ENCODE results near the gene FGD6. TPM values are rescaled to one million over a fixed set of nuclear protein-coding genes. Genes with fewer than 3 reads are reported as not detected.

FGD6 gene
- total RNA-seq, 2 donors from 2014 or later, result 15.8 to 19.1 TPM

- DNase-seq, result no peak
- Histone ChIP-seq H3K27ac (no peak overlapping the region), H3K36me3 (replicated peaks in 1 of 2; ENCODE audit: insufficient read depth in 1 of 2, low read depth in 2 of 2) (no peaks in the 10 kb centered on the region), H3K4me1 (peaks cover 8% of the 10 kb centered on the region), H3K4me3 (no peak overlapping the region), H3K9me3 (no peaks in the 10 kb centered on the region), H3K27me3 (no peaks in the 10 kb centered on the region)
- no peak for ATAC-seq
- TF ChIP-seq POLR2A (IDR thresholded peaks at IDR 0.05), result no peak
- TF ChIP-seq, protein P1, sequence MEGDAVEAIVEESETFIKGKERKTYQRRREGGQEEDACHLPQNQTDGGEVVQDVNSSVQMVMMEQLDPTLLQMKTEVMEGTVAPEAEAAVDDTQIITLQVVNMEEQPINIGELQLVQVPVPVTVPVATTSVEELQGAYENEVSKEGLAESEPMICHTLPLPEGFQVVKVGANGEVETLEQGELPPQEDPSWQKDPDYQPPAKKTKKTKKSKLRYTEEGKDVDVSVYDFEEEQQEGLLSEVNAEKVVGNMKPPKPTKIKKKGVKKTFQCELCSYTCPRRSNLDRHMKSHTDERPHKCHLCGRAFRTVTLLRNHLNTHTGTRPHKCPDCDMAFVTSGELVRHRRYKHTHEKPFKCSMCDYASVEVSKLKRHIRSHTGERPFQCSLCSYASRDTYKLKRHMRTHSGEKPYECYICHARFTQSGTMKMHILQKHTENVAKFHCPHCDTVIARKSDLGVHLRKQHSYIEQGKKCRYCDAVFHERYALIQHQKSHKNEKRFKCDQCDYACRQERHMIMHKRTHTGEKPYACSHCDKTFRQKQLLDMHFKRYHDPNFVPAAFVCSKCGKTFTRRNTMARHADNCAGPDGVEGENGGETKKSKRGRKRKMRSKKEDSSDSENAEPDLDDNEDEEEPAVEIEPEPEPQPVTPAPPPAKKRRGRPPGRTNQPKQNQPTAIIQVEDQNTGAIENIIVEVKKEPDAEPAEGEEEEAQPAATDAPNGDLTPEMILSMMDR (IDR thresholded peaks at IDR 0.05), result no peak
- intact Hi-C loops (cut with DNase I), result no loop called here
- WGBS, 2 donors, result 67 to 69% methylated on average over 3 of the region's 3 CpGs
These were observed 22.1 kb downstream of the FGD6 start for GRCh38 chr12:95195122-95195521.

DNA sequence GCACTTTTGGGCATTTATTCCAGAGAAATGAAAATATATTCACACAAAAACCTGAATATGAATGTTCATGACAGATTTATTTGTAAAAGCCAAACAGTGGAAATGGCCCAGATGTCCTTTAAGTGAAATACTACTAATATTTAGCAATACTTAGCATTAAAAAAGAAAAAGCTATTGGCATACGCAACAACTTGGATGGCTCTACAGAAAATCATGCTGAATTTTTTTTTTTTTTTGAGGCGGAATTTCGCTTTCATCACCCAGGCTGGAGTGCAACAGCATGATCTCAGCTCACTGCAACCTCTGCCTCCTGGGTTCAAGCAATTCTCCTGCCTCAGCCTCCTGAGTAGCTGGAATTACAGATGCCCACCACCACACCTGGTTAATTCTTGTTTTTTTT lies 24.1 kb downstream of the FGD6 start:
- DNase-seq (no peak), ATAC-seq (no peak)
- intact Hi-C loops (cut with DNase I), result no loop called here
- Histone ChIP-seq H3K9me3 (no peaks in the 10 kb centered on the region), H3K36me3 (replicated peaks in 1 of 2; ENCODE audit: insufficient read depth in 1 of 2, low read depth in 2 of 2) (no peaks in the 10 kb centered on the region), H3K4me1 (no peaks in the 10 kb centered on the region), H3K4me3 (no peak overlapping the region), H3K27ac (no peak overlapping the region), H3K27me3 (no peaks in the 10 kb centered on the region)
- 94% methylated on average over 3 of the region's 3 CpGs for WGBS, 2 donors
- TF ChIP-seq, protein P1 (IDR thresholded peaks at IDR 0.05), result no peak
- TF ChIP-seq POLR2A (IDR thresholded peaks at IDR 0.05), result no peak

DNA sequence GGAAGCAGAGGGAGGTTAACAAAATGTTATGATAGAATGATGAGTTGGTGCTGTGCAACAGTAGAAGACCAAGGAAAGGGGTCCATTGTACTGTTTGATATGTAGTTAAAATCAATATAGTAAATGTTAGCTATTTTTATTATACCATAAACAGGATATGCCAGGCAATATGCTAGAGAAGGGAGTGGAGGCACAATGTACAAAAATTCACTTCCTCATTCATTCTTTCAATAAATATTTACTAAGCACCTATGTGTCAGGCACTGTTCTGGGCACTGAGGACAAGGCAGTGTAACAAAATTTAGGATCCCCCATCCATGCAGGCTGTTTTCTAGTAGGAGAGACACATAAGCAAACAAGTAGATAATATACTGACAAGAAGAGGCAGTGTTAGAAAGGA lies 25.0 kb downstream of the FGD6 start:
- H3K27ac ChIP-seq, result no peak overlapping the region
- no peaks in the 10 kb centered on the region for H3K4me1 ChIP-seq
- intact Hi-C loops (cut with DNase I), result no loop called here
- no peak for TF ChIP-seq POLR2A (IDR thresholded peaks at IDR 0.05)
- TF ChIP-seq, protein P1 (IDR thresholded peaks at IDR 0.05), result no peak
- no peaks in the 10 kb centered on the region for H3K27me3 ChIP-seq
- DNase-seq (no peak), ATAC-seq (no peak)
- no peak overlapping the region for H3K4me3 ChIP-seq
- H3K9me3 ChIP-seq, result no peaks in the 10 kb centered on the region
- no peaks in the 10 kb centered on the region for H3K36me3 ChIP-seq (replicated peaks in 1 of 2; ENCODE audit: insufficient read depth in 1 of 2, low read depth in 2 of 2)

DNA sequence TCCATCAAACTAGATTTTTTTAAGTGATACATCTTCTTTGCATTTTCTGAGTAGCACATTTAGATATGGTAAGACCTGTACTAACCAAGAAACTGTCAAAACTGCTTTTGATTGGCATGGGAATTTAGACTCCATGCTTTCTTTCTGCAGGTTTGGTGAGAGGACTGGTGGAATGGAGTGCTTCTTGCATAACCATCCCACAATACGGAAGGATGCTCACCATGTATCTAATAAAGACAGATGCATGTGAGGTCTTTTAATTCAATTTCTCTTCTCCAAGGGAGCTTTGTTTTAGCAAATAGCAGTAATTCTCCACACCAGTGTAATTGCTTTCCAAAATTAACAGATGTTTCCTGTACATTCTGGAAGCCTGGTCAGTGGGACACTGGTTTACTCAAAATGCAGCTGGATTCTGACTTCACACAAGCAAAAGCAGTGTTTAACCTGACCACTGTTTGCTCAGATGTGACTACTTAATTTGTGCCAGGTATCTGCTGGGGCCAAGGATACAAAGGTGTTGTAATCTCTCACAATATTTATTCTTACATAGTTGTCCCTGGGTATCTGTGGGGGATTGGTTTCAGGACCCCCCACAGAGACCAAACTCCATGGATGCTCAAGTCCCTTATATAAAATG lies 26.1 kb downstream of the FGD6 start:
- WGBS, 2 donors, result 90 to 100% methylated on average over 1 of the region's 1 CpG
- H3K9me3 ChIP-seq, result no peaks in the 10 kb centered on the region
- H3K27ac ChIP-seq, result no peak overlapping the region
- no peaks in the 10 kb centered on the region for H3K36me3 ChIP-seq (replicated peaks in 1 of 2; ENCODE audit: insufficient read depth in 1 of 2, low read depth in 2 of 2)
- TF ChIP-seq, protein P1 (IDR thresholded peaks at IDR 0.05), result no peak
- no peak for TF ChIP-seq POLR2A (IDR thresholded peaks at IDR 0.05)
- H3K27me3 ChIP-seq, result no peaks in the 10 kb centered on the region
- no peak overlapping the region for H3K4me3 ChIP-seq
- no peak for ATAC-seq
- intact Hi-C loops (cut with DNase I), result no loop called here
- H3K4me1 ChIP-seq, result no peaks in the 10 kb centered on the region
- DNase-seq, result no peak

- DNase-seq, result no peak
- Histone ChIP-seq H3K9me3 (no peaks in the 10 kb centered on the region), H3K36me3 (replicated peaks in 1 of 2; ENCODE audit: insufficient read depth in 1 of 2, low read depth in 2 of 2) (no peaks in the 10 kb centered on the region), H3K4me1 (no peaks in the 10 kb centered on the region), H3K27me3 (no peaks in the 10 kb centered on the region), H3K27ac (no peak overlapping the region), H3K4me3 (no peak overlapping the region)
- TF ChIP-seq POLR2A (IDR thresholded peaks at IDR 0.05), result no peak
- TF ChIP-seq, protein P1 (IDR thresholded peaks at IDR 0.05), result no peak
- WGBS, 2 donors, result 63 to 74% methylated on average over 5 of the region's 5 CpGs
- intact Hi-C loops (cut with DNase I), result no loop called here
- ATAC-seq, result no peak
These were observed 29.3 kb downstream of the FGD6 start for GRCh38 chr12:95187865-95188415.

Measured in body of pancreas (tissue), 4 donors.